Uterus (tissue), 4 donors: ENCODE measurements around the gene MLIP. TPM values are rescaled to one million over a fixed set of nuclear protein-coding genes. Genes with fewer than 3 reads are reported as not detected.

Experiments
- DNase-seq, 2 donors: peaks; one replicate each; pipeline ENCODE4 v3.0.0-alpha.2; 2019 to 2020
- H3K27ac ChIP-seq, 2 donors: fragments of 200-600 bp; sonication (generic); 1 replicate in 1 of 2; 2 replicates in 1 of 2; pipeline ENCODE4 v1.5.1; 2016 to 2018
- H3K27me3 ChIP-seq, 2 donors: fragments of 200-600 bp; sonication (generic); one replicate each; pipeline ENCODE4 v1.5.1; 2018 to 2019; ENCODE audit warnings: control low read depth in 1 of 2
- H3K36me3 ChIP-seq, 2 donors: fragments of 200-600 bp; sonication (generic); one replicate each; pipeline ENCODE4 v1.5.1; 2019; ENCODE audit warnings: control low read depth in 1 of 2
- H3K4me1 ChIP-seq, 2 donors: fragments of 200-600 bp; sonication (generic); one replicate each; pipeline ENCODE4 v1.5.1; 2018 to 2019; ENCODE audit warnings: control low read depth in 1 of 2
- H3K4me3 ChIP-seq, 2 donors: fragments of 200-600 bp; sonication (generic); 1 replicate in 1 of 2; 2 replicates in 1 of 2; pipeline ENCODE4 v1.5.1; 2018 to 2019; ENCODE audit warnings: mild to moderate bottlenecking in 1 of 2
- H3K9me3 ChIP-seq, 2 donors: fragments of 200-600 bp; sonication (generic); one replicate each; pipeline ENCODE4 v1.5.1; 2019; ENCODE audit warnings: control low read depth in 1 of 2
- CTCF ChIP-seq, 4 experiments: fragments of 200-600 bp in 2 of 4; fragments of 450-650 bp in 2 of 4; sonication (generic) in 2 of 4; IDR thresholded peaks; one replicate each; pipeline ENCODE4 v1.5.1; 2016 to 2019; ENCODE audit warnings: antibody characterized with exemption in 4 of 4, mild to moderate bottlenecking in 2 of 4, moderate library complexity in 1 of 4
- POLR2A ChIP-seq, 2 donors: fragments of 450-650 bp; IDR thresholded peaks; one replicate each; pipeline ENCODE4 v1.6.1; 2016; ENCODE audit warnings: antibody characterized with exemption in 2 of 2, mild to moderate bottlenecking in 1 of 2, moderate library complexity in 1 of 2
- intact Hi-C: fragments of 100-400 bp; cut with DNase I; formaldehyde crosslinking; loops from one replicate; pipeline ENCODE4 v1.15.1; 2023; ENCODE audit warnings: low total_unique reads
- total RNA-seq, 4 donors: library from RNA; depleted of rRNA in 3 of 4; stranded (reverse); fragments of >200 nt in 3 of 4; gene quantifications; one replicate each; pipeline versions ENCODE4 v1.1.0 to v1.2.4, GENCODE V29; 2014 to 2023
- donor health status: DM: yes; HTN: yes; CAD: no.

MLIP gene
- total RNA-seq, 4 donors from 2014 or later: not detected

- no peak for DNase-seq
Measured at GRCh38 chr6:54262499-54262898, 151.3 kb downstream of the MLIP start.

GRCh38 chr6:54262971-54263370 lies 151.7 kb downstream of the MLIP start:
- Histone ChIP-seq H3K4me1 (no peaks in the 10 kb centered on the region), H3K4me3 (no peak overlapping the region), H3K27ac (no peak overlapping the region), H3K36me3 (no peaks in the 10 kb centered on the region), H3K9me3 (no peaks in the 10 kb centered on the region), H3K27me3 (no peaks in the 10 kb centered on the region)
- no peak for DNase-seq
- TF ChIP-seq POLR2A (IDR thresholded peaks at IDR 0.05) (no peak), CTCF (IDR thresholded peaks at IDR 0.05) (no peak)
- intact Hi-C loops: no loop called here

More at GRCh38 chr6:54262499-54262898, 151.3 kb downstream of the MLIP start:
- Histone ChIP-seq H3K4me3 (no peak overlapping the region), H3K36me3 (no peaks in the 10 kb centered on the region), H3K9me3 (no peaks in the 10 kb centered on the region), H3K4me1 (no peaks in the 10 kb centered on the region), H3K27ac (no peak overlapping the region), H3K27me3 (no peaks in the 10 kb centered on the region)
- intact Hi-C loops: no loop called here
- TF ChIP-seq CTCF (IDR thresholded peaks at IDR 0.05): no peak
- TF ChIP-seq POLR2A (IDR thresholded peaks at IDR 0.05): no peak

GRCh38 chr6:54264581-54265272 lies 153.5 kb downstream of the MLIP start:
- Histone ChIP-seq H3K27me3 (no peaks in the 10 kb centered on the region), H3K36me3 (no peaks in the 10 kb centered on the region), H3K9me3 (no peaks in the 10 kb centered on the region), H3K27ac (no peak overlapping the region), H3K4me3 (no peak overlapping the region), H3K4me1 (no peaks in the 10 kb centered on the region)
- TF ChIP-seq CTCF (IDR thresholded peaks at IDR 0.05) (no peak), POLR2A (IDR thresholded peaks at IDR 0.05) (no peak)
- no peak for DNase-seq
- intact Hi-C loops: no loop called here

GRCh38 chr6:54266400-54266923 lies 155.2 kb downstream of the MLIP start:
- no peaks in the 10 kb centered on the region for H3K9me3 ChIP-seq
- no peak for TF ChIP-seq CTCF (IDR thresholded peaks at IDR 0.05)
- TF ChIP-seq POLR2A (IDR thresholded peaks at IDR 0.05): no peak
- no peak overlapping the region for H3K4me3 ChIP-seq
- H3K4me1 ChIP-seq: no peaks in the 10 kb centered on the region
- no peak for DNase-seq
- intact Hi-C loops: no loop called here
- H3K27ac ChIP-seq: no peak overlapping the region
- H3K36me3 ChIP-seq: no peaks in the 10 kb centered on the region
- no peaks in the 10 kb centered on the region for H3K27me3 ChIP-seq

- DNase-seq: no peak
- Histone ChIP-seq H3K4me1 (no peaks in the 10 kb centered on the region), H3K9me3 (no peaks in the 10 kb centered on the region), H3K4me3 (no peak overlapping the region), H3K27ac (no peak overlapping the region), H3K27me3 (no peaks in the 10 kb centered on the region), H3K36me3 (no peaks in the 10 kb centered on the region)
- peak in 1 of 4 experiments; percentile 18 for TF ChIP-seq CTCF (IDR thresholded peaks at IDR 0.05)
- no peak for TF ChIP-seq POLR2A (IDR thresholded peaks at IDR 0.05)
- intact Hi-C loops: no loop called here
Measured at GRCh38 chr6:54267798-54268197, 156.6 kb downstream of the MLIP start.
